Endodermal cell (in vitro differentiated cells): ENCODE results near the gene KIF1A. TPM values are rescaled to one million over a fixed set of nuclear protein-coding genes. Genes with fewer than 3 reads are reported as not detected.
A peak's percentile ranks its signal among the peaks of the same experiment; 100 is the strongest.

Experiments used
- DNase-seq: peaks from one replicate; pipeline ENCODE4 v3.0.0-alpha.2; 2017
- H3K27ac ChIP-seq: 2 replicates; pipeline ENCODE4 v1.5.1; 2013; ENCODE audit warnings: mild to moderate bottlenecking, low read depth, low read length, moderate library complexity
- H3K27me3 ChIP-seq: 2 replicates; pipeline ENCODE4 v1.6.1; 2013; ENCODE audit warnings: mild to moderate bottlenecking, low read length, moderate library complexity; ENCODE audit not compliant: insufficient read depth, control insufficient read depth, poor library complexity, severe bottlenecking
- H3K36me3 ChIP-seq: 2 replicates; pipeline ENCODE4 v1.7.0; 2013; ENCODE audit warnings: mild to moderate bottlenecking, low read length, moderate library complexity; ENCODE audit not compliant: control insufficient read depth, insufficient read depth
- H3K4me1 ChIP-seq: one replicate; pipeline ENCODE4 v1.7.0; 2013; ENCODE audit warnings: low read length; ENCODE audit not compliant: control insufficient read depth, insufficient read depth
- H3K4me3 ChIP-seq: 2 replicates; pipeline ENCODE4 v1.5.1; 2013; ENCODE audit warnings: mild to moderate bottlenecking, low read length, moderate library complexity
- H3K9ac ChIP-seq: 2 replicates; pipeline ENCODE4 v1.6.1; 2013; ENCODE audit warnings: mild to moderate bottlenecking, low read length, moderate library complexity; ENCODE audit not compliant: poor library complexity, severe bottlenecking; ENCODE audit errors: extremely low read depth
- H3K9me3 ChIP-seq: 2 replicates; pipeline ENCODE4 v1.6.1; 2013; ENCODE audit warnings: mild to moderate bottlenecking, low read length, moderate library complexity; ENCODE audit not compliant: control insufficient read depth
- H3K27ac Mint-ChIP-seq: 2 replicates; pipeline ENCODE4 v1.8.0; 2020; ENCODE audit warnings: mixed read lengths
- H3K27me3 Mint-ChIP-seq: 2 replicates; pipeline ENCODE4 v1.8.0; 2021; ENCODE audit warnings: mild to moderate bottlenecking, mixed read lengths; ENCODE audit not compliant: insufficient read depth
- H3K36me3 Mint-ChIP-seq: 2 replicates; pipeline ENCODE4 v1.8.0; 2020; ENCODE audit warnings: low read depth, mixed read lengths
- H3K4me1 Mint-ChIP-seq: 2 replicates; pipeline ENCODE4 v1.8.0; 2020; ENCODE audit warnings: mixed read lengths
- H3K4me3 Mint-ChIP-seq: 2 replicates; pipeline ENCODE4 v1.8.0; 2020; ENCODE audit warnings: mild to moderate bottlenecking, moderate library complexity, mixed read lengths
- H3K9me3 Mint-ChIP-seq: 2 replicates; pipeline ENCODE4 v1.8.0; 2020; ENCODE audit warnings: mild to moderate bottlenecking, mixed read lengths
- WGBS, 2 experiments: methylation state at CpG; one replicate each; pipeline versions ENCODE4 v1.1.5 to v1.1.7; 2013; ENCODE audit warnings: missing lambda C conversion rate in 2 of 2, mixed read lengths in 1 of 2; ENCODE audit not compliant: insufficient coverage in 1 of 2, insufficient read length in 1 of 2; 5-methylcytosine and 5-hydroxymethylcytosine counted together
- total RNA-seq, 2 donors: library from RNA; stranded (reverse); fragmentation: NEBNext Ultra II Directional in 1 of 2; extraction: Animal tissue kit (Norgen Biotek cat#: 25700) in 1 of 2; gene quantifications; 2 replicates in 1 of 2; 3 replicates in 1 of 2; pipeline ENCODE4 v1.2.1, GENCODE V29; 2021
- TF ChIP-seq, protein P1 (sequence below): fragments of 200-600 bp; sonication (generic); conservative IDR thresholded peaks from 2 replicates; pipeline ENCODE4 v1.5.0; 2021; ENCODE audit warnings: antibody characterized with exemption, mild to moderate bottlenecking

The KIF1A gene
- total RNA-seq, 2 donors from 2014 or later: 58.8 to 83.1 TPM

DNA sequence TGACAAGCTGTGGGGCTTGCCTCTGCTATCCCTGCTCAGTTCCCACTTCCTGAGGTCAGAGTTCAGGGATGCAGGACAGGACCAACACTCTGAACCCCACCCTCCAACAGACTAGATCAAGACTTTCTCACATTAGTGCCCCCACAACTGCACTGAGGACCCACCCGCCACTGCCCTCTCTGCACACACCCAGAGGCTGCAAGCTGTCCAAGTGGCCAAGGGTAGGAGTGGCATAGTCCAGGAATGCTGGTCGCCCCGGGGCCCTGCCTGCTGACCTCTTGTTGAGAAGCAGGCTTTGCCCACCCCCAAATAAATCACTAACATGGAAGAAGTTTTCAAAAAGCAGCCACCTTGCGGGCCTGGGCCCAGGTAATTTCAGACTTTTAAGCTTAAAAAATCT is 5.5 kb upstream of the KIF1A start:
- H3K9me3 ChIP-seq: no peaks in the 10 kb centered on the region
- H3K4me3 ChIP-seq: no peak overlapping the region
- peak; percentile 31 for DNase-seq
- Mint-ChIP-seq H3K27ac (no peak overlapping the region), H3K36me3 (no peaks in the 10 kb centered on the region), H3K4me1 (peaks cover 3% of the 10 kb centered on the region), H3K27me3 (peaks cover 96% of the 10 kb centered on the region), H3K9me3 (peaks cover 10% of the 10 kb centered on the region), H3K4me3 (no peak overlapping the region)
- TF ChIP-seq, protein P1, sequence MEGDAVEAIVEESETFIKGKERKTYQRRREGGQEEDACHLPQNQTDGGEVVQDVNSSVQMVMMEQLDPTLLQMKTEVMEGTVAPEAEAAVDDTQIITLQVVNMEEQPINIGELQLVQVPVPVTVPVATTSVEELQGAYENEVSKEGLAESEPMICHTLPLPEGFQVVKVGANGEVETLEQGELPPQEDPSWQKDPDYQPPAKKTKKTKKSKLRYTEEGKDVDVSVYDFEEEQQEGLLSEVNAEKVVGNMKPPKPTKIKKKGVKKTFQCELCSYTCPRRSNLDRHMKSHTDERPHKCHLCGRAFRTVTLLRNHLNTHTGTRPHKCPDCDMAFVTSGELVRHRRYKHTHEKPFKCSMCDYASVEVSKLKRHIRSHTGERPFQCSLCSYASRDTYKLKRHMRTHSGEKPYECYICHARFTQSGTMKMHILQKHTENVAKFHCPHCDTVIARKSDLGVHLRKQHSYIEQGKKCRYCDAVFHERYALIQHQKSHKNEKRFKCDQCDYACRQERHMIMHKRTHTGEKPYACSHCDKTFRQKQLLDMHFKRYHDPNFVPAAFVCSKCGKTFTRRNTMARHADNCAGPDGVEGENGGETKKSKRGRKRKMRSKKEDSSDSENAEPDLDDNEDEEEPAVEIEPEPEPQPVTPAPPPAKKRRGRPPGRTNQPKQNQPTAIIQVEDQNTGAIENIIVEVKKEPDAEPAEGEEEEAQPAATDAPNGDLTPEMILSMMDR: no peak
- no peak overlapping the region for H3K27ac ChIP-seq
- H3K36me3 ChIP-seq: no peaks in the 10 kb centered on the region
- no peaks in the 10 kb centered on the region for H3K4me1 ChIP-seq
- H3K27me3 ChIP-seq: peaks cover 99% of the 10 kb centered on the region
- WGBS, 2 experiments: 83% methylated on average over 4 of the region's 4 CpGs; no CpG with 5 or more reads in 1 of the 2 experiments
- no peak overlapping the region for H3K9ac ChIP-seq

DNA sequence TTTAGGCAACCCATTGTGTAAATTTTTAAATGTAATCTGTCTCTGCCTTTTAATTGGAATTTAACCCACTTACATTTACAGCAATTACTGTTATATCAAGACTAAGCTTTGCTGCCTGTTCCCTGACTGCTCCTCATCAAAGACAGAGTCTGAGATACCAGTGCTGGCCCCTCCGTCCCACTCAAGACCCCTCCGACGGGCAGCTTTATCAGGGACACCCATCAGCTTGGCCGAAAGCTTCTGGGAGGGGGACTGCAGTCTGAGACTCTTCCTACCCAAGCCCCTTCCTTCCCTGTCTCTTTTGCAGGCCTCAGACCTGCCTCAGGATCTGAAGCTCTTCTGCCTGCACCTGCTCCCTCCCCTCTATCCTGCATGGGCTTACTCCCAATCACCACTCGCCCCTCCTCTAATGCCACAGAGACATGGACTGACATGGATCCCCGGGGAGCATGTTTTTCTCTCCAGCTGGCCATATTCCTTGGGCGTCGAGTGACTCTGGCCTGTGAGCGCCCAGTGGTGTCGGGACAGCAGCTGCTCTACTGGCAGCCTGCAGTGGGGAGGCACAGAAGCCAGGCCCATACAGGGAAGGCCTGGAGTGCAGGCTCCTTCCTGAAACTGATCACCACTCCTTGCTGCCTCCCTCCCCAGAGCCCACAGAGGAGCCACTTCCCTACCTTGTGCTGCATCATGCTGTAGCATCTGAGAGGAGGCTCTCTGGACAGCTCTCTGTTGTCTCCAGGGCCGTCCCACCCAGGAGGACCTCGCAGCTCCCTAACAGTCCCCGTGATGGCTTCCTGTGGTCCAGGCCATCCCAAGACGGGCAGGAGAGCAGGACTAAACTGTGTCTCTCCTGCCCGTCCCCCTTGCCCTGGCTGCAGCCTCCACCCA is 3.7 kb upstream of the KIF1A start:
- TF ChIP-seq, protein P1: no peak
- Histone ChIP-seq H3K4me3 (no peak overlapping the region), H3K27me3 (peaks cover 83% of the 10 kb centered on the region), H3K9ac (no peak overlapping the region), H3K36me3 (no peaks in the 10 kb centered on the region), H3K9me3 (no peaks in the 10 kb centered on the region), H3K4me1 (no peaks in the 10 kb centered on the region), H3K27ac (no peak overlapping the region)
- 86 to 88% methylated on average over 15 of the region's 15 CpGs for WGBS, 2 experiments
- peak; percentile 35 for DNase-seq
- Mint-ChIP-seq H3K4me3 (no peak overlapping the region), H3K9me3 (peaks cover 10% of the 10 kb centered on the region), H3K36me3 (no peaks in the 10 kb centered on the region), H3K4me1 (peaks cover 3% of the 10 kb centered on the region), H3K27me3 (peaks cover 81% of the 10 kb centered on the region), H3K27ac (no peak overlapping the region)

DNA sequence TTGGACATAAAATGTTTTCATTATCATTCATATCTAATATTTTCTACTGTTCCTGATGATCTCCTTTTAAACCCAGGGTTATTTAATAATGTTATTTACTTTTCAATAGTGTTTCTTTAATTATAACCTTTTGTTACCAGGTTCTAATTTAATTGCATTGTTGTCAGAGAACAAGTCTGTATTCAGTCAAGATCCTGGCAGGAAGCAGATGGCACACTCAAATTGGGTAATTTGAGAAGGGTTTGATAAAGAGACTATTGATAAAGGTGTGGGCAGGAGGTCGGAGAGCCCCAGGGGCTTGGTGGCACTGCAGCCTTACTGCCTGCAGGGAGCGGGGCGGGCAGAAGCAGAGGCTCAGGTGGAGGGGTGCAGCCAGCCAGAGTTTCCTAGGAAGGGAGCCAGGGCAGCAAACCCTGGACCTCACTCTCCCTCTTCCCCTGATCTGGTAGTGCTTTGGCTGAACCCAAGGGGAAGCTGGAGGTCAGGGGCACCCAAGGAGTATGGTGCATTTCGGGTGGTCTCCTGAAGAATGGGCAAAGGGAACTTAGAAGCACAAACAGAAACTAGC is 2.3 kb upstream of the KIF1A start:
- Histone ChIP-seq H3K9me3 (no peaks in the 10 kb centered on the region), H3K27ac (no peak overlapping the region), H3K9ac (no peak overlapping the region), H3K4me3 (no peak overlapping the region), H3K36me3 (no peaks in the 10 kb centered on the region), H3K4me1 (no peaks in the 10 kb centered on the region), H3K27me3 (peaks cover 76% of the 10 kb centered on the region)
- H3K36me3 Mint-ChIP-seq: no peaks in the 10 kb centered on the region
- peaks cover 3% of the 10 kb centered on the region for H3K4me1 Mint-ChIP-seq
- H3K27me3 Mint-ChIP-seq: peaks cover 79% of the 10 kb centered on the region
- peak; percentile 41 for DNase-seq
- H3K4me3 Mint-ChIP-seq: no peak overlapping the region
- H3K9me3 Mint-ChIP-seq: peaks cover 10% of the 10 kb centered on the region
- TF ChIP-seq, protein P1: no peak
- H3K27ac Mint-ChIP-seq: no peak overlapping the region
- WGBS, 2 experiments: 85 to 92% methylated on average over 4 of the region's 4 CpGs
